ENCODE measurements around the gene CYB561D2.

DNA sequence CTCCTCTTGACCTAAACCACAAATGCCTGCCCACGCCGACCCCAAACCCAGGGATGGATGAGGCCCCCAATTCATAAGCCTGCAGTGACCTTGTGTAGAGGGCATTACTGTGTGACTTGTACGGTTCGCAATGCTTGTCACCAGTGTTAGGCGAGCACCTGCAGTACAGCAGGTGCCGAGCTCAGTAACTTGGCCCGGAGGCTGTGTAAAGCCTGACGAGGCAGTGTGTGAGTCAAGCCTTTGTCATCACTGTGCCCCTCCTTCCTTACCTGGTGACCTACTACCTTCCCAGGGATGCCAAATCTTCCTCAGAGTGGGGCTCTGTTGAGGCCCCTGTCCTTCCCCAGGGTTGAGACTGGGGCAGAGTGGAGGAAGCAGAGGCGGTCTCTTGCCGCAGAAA lies 45.8 kb downstream of the CYB561D2 start:
- TF ChIP-seq, protein P1, sequence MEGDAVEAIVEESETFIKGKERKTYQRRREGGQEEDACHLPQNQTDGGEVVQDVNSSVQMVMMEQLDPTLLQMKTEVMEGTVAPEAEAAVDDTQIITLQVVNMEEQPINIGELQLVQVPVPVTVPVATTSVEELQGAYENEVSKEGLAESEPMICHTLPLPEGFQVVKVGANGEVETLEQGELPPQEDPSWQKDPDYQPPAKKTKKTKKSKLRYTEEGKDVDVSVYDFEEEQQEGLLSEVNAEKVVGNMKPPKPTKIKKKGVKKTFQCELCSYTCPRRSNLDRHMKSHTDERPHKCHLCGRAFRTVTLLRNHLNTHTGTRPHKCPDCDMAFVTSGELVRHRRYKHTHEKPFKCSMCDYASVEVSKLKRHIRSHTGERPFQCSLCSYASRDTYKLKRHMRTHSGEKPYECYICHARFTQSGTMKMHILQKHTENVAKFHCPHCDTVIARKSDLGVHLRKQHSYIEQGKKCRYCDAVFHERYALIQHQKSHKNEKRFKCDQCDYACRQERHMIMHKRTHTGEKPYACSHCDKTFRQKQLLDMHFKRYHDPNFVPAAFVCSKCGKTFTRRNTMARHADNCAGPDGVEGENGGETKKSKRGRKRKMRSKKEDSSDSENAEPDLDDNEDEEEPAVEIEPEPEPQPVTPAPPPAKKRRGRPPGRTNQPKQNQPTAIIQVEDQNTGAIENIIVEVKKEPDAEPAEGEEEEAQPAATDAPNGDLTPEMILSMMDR (IDR thresholded peaks at IDR 0.05), result no peak
- no peak for TF ChIP-seq POLR2A (IDR thresholded peaks at IDR 0.05)

All from testis (tissue), 2 donors.